ENCODE data around the gene CYSRT1. TPM values are rescaled to one million over a fixed set of nuclear protein-coding genes. Genes with fewer than 3 reads are reported as not detected.

The CYSRT1 gene
- total and polyA plus RNA-seq, 8 donors, result 0.92 to 47.3 (median 3.4) TPM; not detected in 3

DNA sequence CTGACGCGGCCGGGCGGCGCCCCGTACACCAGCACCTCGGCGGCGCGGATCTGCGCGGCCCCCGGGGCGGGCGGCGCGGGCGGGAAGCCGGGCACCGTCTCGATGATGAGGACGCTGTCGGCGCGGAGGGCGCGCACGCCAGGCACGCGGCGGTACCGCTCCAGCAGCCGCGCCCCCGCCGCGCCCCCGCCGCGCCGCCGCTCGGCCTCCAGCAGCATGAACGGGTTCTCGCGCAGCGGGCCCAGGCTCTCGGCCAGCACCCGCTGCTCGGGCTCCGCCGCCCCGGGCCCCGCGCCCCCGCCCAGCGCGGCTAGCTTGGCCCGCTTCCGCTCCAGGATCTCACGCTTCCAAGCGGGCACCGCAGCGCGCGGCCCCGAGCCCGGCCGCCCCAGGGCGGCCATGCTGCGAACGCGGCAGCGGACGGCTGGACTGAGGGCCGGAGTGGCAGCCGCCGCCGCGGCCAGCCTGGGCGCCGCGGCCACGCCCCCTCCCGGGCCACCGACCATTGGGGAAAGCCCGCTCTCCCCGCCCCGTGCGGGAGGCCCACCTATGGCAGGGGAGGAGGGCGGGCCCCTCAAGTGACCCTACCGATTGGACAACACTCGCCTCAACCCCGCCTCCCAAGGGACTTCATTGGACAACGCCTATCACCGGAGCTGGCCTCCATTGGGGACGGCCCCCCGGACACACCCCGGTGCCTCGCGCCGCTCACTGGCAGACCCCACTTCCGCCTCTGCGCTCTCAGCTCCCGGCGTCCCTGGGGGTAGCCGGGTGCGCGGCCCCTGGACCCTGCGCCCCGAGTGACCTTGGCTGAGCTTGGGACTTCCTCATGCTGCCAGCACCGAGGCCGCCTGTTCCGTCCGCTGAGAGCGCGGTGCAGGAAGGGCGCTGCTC, 24.4 kb upstream of the CYSRT1 start, which contains the start of gene TPRN:
Gene TPRN (minus strand): TSS at position 431 of the 894 bp plus-strand sequence. CDS start 30 bp downstream, at position 401.
- Histone ChIP-seq H3K9me3 (no peaks in the 10 kb centered on the region), H3K4me1 (peaks cover 71 to 86% (median 85%) of the 10 kb centered on the region in 4 donors), H3K27ac (peak within 1 kb of the TSS; percentile 85 to 97 (median 89)), H3K4me3 (peak within 1 kb of the TSS; percentile 63 to 78 (median 66)), H3K36me3 (no peaks in the 10 kb centered on the region), H3K27me3 (no peaks in the 10 kb centered on the region)
- peak; percentile 100 for DNase-seq
- WGBS, 5 donors, result 0 to 3% (median 1%) methylated on average over 28 to 114 of the region's 118 CpGs
- intact Hi-C loops (cut with DNase I; ENCODE audit: low total_unique reads), result no loop called here
- TF ChIP-seq POLR2A (IDR thresholded peaks at IDR 0.05) (peak in 1 of 4 donors; percentile 59), POLR2AphosphoS5 (IDR thresholded peaks at IDR 0.05) (peak; percentile 37 to 92 (median 86))
- TF ChIP-seq, protein P1, sequence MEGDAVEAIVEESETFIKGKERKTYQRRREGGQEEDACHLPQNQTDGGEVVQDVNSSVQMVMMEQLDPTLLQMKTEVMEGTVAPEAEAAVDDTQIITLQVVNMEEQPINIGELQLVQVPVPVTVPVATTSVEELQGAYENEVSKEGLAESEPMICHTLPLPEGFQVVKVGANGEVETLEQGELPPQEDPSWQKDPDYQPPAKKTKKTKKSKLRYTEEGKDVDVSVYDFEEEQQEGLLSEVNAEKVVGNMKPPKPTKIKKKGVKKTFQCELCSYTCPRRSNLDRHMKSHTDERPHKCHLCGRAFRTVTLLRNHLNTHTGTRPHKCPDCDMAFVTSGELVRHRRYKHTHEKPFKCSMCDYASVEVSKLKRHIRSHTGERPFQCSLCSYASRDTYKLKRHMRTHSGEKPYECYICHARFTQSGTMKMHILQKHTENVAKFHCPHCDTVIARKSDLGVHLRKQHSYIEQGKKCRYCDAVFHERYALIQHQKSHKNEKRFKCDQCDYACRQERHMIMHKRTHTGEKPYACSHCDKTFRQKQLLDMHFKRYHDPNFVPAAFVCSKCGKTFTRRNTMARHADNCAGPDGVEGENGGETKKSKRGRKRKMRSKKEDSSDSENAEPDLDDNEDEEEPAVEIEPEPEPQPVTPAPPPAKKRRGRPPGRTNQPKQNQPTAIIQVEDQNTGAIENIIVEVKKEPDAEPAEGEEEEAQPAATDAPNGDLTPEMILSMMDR (IDR thresholded peaks at IDR 0.05), result no peak

DNA sequence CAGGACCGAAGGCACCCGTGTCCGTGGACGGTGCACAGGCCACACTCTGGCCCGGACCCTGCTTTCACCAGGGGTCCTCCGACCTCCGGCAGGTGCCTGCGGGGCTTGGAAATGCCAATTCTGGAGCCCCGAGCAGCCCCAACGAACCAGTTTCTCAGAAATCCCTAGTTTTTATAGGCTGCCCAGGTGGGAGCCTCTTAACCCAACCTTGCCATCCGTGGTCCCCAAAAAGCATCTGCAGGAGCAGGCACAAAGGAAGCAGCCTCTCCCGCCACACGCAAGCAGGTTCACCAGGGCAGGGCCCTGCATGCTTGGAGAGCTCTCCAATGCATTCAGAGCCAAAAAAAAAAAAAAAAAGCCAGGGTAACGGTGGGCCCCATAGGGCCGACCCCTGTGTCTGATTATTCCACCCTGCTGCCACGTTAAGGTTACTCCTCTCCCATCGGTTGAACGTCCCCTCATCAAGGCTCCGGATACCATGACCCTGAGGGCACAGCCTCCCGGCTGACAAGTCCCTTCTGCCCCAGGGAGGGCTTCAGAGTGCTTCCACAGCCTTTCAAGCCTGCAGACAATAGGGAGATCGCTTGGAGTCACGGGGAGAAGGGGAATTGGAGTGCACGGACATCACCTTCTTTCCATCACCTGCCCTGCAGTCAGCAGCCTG, 23.6 kb upstream of the CYSRT1 start:
- Histone ChIP-seq H3K27ac (peak overlapping the region; percentile 85 to 97 (median 89)), H3K36me3 (no peaks in the 10 kb centered on the region), H3K27me3 (no peaks in the 10 kb centered on the region), H3K4me3 (peak overlapping the region; percentile 63 to 78 (median 66)), H3K4me1 (peaks cover 76 to 84% (median 83%) of the 10 kb centered on the region in 4 donors), H3K9me3 (no peaks in the 10 kb centered on the region)
- intact Hi-C loops (cut with DNase I; ENCODE audit: low total_unique reads), result no loop called here
- DNase-seq, result no peak
- no peak for TF ChIP-seq POLR2A (IDR thresholded peaks at IDR 0.05)
- TF ChIP-seq, protein P1 (IDR thresholded peaks at IDR 0.05), result no peak
- no peak for TF ChIP-seq POLR2AphosphoS5 (IDR thresholded peaks at IDR 0.05)
- TF ChIP-seq EP300 (IDR thresholded peaks at IDR 0.05), result no peak
- WGBS, 5 donors, result 12 to 14% (median 12%) methylated on average over 22 to 23 of the region's 23 CpGs

DNA sequence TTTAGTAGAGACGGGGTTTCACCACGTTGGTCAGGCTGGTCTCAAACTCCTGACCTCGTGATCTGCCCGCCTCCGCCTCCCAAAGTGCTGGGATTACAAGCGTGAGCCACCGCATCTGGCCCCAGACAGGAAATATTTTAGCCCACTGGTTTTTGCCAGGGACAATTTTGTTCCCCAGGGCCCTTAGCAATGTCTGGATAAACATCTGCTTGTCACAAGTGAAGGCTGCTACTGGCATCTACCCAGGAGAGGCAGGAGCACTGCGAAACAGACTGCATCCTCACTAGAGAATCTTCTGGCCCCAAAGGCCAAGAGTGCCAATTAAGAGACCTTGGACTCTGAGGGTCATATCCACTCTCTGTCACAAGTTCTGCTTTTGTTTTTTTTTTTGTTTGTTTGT, 22.0 kb upstream of the CYSRT1 start:
- H3K9me3 ChIP-seq, result no peaks in the 10 kb centered on the region
- no peak overlapping the region for H3K4me3 ChIP-seq
- H3K36me3 ChIP-seq, result peaks cover 0 to 5% (median 0%) of the 10 kb centered on the region in 4 donors
- H3K4me1 ChIP-seq, result peaks cover 70 to 78% (median 76%) of the 10 kb centered on the region in 4 donors
- WGBS, 5 donors, result 50 to 71% (median 53%) methylated on average over 3 to 8 of the region's 8 CpGs
- TF ChIP-seq, protein P1 (IDR thresholded peaks at IDR 0.05), result no peak
- TF ChIP-seq POLR2A (IDR thresholded peaks at IDR 0.05), result no peak
- no peak for TF ChIP-seq POLR2AphosphoS5 (IDR thresholded peaks at IDR 0.05)
- H3K27ac ChIP-seq, result peak overlapping the region; percentile 29 to 97 (median 88)
- intact Hi-C loops (cut with DNase I; ENCODE audit: low total_unique reads), result no loop called here
- DNase-seq, result no peak
- no peaks in the 10 kb centered on the region for H3K27me3 ChIP-seq

DNA sequence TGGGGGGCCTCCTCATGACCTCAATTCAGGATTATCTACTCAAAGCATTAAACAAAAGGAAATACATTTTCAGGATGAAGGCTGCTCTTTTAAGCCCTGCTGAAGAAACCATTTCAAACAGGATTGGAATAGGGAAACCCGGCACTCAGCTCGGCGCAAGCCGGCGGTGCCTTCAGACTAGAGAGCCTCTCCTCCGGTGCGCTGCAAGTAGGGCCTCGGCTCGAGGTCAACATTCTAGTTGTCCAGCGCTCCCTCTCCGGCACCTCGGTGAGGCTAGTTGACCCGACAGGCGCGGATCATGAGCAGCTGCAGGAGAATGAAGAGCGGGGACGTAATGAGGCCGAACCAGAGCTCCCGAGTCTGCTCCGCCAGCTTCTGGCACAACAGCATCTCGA, 20.2 kb upstream of the CYSRT1 start:
- TF ChIP-seq POLR2A (IDR thresholded peaks at IDR 0.05) (no peak), POLR2AphosphoS5 (IDR thresholded peaks at IDR 0.05) (no peak), EP300 (IDR thresholded peaks at IDR 0.05) (no peak)
- TF ChIP-seq, protein P1 (IDR thresholded peaks at IDR 0.05), result no peak
- WGBS, 5 donors, result 7 to 18% (median 11%) methylated on average over 9 to 21 of the region's 21 CpGs
- H3K9me3 ChIP-seq, result no peaks in the 10 kb centered on the region
- intact Hi-C loops (cut with DNase I; ENCODE audit: low total_unique reads), result no loop called here
- peak overlapping the region; percentile 88 to 95 (median 91) for H3K4me3 ChIP-seq
- no peak for DNase-seq
- H3K27ac ChIP-seq, result peak overlapping the region; percentile 71 to 94 (median 89)
- peaks cover 0 to 15% (median 12%) of the 10 kb centered on the region in 4 donors for H3K36me3 ChIP-seq
- H3K27me3 ChIP-seq, result no peaks in the 10 kb centered on the region
- H3K4me1 ChIP-seq, result peaks cover 55 to 61% (median 59%) of the 10 kb centered on the region in 4 donors
